NCI-H510A treated with DMSO at 0.1 percent for 48 hours (cell line): ENCODE data around the gene SLC13A4.
"Not testable (repeated sequence)": the region's sequence is repeated elsewhere in the genome, so short reads cannot be mapped to it uniquely, and the experiment has no call there.

Experiments used
- DNase-seq: peaks from one replicate; lab custom pipeline; 2025; lab: John Stamatoyannopoulos, UW

Gene SLC13A4

DNA sequence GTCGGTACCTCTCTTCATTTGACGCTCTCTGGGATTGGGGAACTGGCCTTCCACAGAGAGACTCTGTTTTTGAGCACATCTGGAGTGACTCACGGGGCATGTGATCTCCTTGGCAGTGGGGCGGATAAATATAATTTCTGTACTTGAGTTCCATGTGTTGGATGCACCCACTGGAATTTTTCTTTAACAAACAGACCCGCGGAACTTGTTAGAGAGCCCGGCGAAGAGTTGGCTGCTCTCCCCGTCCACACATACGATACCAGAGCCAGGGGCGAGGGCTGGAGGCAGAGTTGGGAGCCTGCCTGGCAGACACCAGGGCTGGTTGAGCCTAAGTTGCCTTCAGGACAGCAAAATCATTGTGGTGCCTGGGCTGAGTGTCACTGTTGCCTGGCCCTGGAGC, 20.8 kb upstream of the SLC13A4 start, which contains the start of gene FAM180A:
Gene FAM180A (minus strand): TSS at position 44 of the 400 bp plus-strand sequence. CDS start 233 bp downstream, outside the sequence.
- no peak for DNase-seq

GRCh38 chr7:135747366-135747765, 19.4 kb upstream of the SLC13A4 start:
- DNase-seq, result no peak

DNA sequence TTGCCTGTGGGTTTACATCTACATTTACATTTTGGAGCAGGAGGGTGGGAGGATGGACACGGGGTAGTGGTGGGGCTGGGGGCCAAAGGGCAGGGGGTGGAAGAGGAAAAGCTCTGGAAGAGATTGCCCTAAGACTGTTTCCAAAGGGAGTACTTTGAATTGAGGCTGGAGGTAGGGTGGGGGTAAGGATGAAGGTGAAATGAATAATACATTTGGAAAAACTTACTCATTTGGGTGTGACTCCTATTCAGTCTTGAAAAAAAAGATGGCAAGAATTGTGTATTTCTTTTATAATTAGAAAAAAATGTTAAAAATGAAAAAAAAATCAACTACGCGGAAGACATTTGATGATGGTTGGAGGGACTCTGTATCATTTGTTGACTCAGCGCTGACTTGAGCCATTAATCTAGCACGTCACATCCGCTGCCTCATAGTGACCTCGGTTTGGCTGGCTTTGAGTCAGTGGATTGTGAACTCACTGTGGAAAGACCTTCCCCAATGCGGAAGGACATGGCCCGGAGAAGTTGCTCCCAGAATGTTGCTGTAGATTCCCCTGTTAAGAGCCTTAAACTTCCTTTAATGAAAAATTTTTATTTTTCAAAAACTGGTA, 17.8 kb upstream of the SLC13A4 start:
- no peak for DNase-seq

DNA sequence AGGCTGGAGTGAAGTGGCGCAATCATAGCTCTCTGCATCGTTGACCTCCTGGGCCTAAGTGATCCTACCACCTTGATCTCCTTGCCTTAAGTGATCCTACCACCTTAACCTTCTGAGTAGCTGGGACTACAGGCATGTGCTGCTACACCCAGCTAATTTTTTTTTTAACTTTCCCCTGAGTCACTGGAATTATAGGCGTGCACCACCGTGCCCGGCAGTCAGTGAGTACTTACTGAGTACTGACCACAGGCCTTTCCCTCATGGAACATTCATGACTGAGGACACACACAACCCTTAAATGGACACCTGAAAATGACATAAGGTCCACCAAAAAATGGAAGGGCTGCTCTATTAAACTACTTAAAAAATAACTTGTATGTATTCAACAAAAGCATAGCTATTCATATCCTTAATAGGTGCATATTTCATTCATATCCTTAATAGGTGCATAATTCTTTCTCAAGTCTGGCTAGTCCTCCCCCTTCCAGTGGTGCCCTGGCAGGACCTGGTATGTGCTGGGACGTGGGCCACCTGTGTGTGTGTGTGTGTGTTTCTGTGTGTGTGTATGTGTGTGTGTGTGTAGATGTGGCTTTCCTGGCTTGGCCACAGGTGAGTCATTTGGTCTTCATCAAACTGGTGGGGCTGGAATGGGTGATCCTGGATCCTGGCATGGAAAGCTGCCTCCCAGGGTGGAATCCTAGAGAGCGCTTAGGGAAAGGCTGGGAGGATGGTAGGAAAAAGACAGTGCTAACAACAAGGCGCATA, 17.1 kb upstream of the SLC13A4 start:
- no peak for DNase-seq

GRCh38 chr7:135743907-135744731, 16.1 kb upstream of the SLC13A4 start:
- DNase-seq, result no peak

DNA sequence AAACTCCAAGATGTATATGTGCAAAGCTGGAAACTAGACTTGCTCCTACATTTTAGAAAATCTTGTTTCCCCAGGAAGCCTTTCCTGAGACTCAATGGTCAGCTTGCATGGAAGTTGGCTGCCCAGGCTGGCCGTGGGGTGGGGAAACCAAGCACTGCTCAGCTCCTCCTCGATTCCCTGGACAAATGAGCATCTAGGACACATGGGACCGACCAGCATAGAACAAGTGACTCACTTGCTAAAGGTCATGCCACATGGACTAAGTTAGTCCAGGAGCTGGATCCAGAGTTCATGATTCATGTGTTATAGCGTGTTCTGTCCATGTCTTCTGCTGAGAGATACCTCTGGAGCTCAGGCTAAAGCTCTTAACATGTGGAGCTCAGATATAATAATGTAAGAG, 14.4 kb upstream of the SLC13A4 start:
- DNase-seq, result no peak

DNA sequence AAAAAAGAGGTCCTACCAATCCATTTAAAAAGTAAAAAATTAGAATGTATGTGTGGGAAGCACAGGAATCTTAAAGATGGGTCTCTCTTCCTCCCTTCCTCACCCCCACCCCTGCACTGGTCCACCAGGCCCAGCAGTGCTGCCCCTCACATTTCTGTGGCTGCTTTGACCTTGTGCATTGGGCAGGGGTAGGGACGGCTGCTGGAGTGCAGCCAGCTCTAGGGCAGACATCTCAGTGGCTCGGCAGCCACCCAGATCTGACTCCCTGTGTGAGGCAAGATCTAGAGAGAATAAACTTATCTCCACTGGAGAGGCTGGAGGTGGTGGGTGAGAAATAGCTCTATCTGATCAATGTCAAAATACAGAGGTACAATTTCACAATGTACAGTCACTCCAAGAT, 13.9 kb upstream of the SLC13A4 start:
- DNase-seq, result no peak

DNA sequence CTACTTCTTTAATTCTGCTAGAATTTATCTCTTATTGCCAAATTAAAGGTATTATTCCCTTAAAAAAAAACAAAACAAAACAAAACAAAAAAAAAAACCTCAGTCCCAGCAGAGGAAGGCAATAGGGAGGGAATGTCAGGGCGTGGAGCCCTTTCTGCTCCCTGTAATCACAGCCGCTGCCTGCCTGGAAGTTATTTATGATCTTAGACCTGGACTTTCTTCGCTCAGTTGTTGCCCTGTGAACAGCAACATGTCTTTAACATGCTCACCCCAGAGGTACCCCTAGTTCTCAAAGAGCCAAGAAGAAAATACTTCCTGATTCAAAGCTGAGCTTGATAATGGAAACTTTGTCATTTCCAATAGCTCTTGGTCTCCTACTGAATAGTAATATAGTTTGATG, 12.9 kb upstream of the SLC13A4 start:
- no peak for DNase-seq

- not testable (repeated sequence) for DNase-seq
These were observed 9.3 kb upstream of the SLC13A4 start for GRCh38 chr7:135737306-135737647.

- no peak for DNase-seq
These were observed 8.8 kb upstream of the SLC13A4 start for GRCh38 chr7:135736586-135737305.

DNA sequence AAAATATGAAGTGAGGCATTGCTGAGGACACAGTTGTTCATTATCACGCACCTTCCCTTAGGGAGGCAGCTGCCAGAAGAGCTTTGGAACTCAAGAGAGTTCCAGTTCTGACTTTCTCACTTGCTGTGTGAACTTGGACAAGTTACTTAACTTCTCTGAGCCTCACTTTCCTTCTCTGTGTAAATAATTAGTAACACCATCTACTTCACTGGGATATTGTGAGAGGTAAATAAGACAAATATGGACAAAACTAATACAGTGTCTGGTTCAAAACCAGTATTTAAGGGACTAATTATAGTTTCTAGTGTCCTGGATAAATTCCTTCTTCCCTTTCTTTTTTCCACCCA, 6.3 kb upstream of the SLC13A4 start:
- no peak for DNase-seq

GRCh38 chr7:135733603-135734342, 5.8 kb upstream of the SLC13A4 start:
- no peak for DNase-seq

DNA sequence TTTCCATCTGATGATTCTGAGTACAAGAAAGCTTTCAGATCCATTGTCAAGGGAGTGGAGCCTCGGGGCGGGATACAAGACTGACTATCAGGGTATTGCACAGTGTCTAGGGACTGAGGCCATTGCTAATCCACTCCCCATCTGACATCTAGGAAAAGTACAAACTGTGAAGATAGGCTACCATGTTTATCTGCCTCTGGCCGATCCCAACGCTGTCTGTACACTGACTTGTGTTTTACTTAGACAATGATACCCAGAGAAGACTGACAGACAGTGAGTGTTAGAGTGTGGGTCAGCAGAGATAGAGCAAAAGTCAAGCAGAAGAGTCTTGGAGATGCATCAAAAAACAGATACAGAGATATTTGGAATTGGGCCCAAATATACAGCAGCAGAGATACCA, 3.1 kb upstream of the SLC13A4 start:
- DNase-seq, result no peak

GRCh38 chr7:135729230-135729629, 1.2 kb upstream of the SLC13A4 start:
- DNase-seq, result no peak

- DNase-seq, result no peak
These were observed 894 bp downstream of the SLC13A4 start for GRCh38 chr7:135726911-135727673.

- no peak for DNase-seq
These were observed 1.7 kb downstream of the SLC13A4 start for GRCh38 chr7:135726276-135726788.

- no peak for DNase-seq
These were observed 4.6 kb downstream of the SLC13A4 start for GRCh38 chr7:135723411-135723810.

DNA sequence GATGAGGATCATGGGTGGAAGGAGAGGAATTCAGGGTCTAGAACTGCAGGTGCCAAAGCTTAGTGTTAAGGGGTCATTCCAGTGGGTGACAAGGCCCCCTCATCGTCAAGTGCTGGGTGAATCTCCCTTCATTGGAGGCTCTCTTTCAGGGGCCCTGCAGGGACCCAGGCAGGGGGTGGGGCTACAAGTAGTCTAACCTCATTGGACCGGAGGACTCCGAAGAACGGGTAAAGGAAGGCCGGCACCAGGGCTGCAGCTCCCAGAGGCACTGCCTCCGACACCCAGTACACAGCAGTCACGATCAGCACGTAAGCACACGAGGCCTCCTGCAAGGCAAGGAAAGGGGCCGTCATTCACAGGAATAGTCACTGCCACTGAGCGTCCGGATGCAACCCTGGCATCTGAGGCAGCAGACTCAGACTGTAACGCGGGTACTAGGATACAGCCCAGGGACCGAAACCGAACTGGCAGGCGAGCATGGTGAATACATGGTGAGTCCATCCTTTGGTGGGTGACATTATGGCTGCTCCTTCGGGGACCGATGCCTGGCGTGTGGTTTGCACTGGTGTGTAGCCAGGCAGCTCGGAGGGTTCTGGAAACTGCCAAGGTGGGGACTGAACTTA, 6.7 kb downstream of the SLC13A4 start:
- no peak for DNase-seq

DNA sequence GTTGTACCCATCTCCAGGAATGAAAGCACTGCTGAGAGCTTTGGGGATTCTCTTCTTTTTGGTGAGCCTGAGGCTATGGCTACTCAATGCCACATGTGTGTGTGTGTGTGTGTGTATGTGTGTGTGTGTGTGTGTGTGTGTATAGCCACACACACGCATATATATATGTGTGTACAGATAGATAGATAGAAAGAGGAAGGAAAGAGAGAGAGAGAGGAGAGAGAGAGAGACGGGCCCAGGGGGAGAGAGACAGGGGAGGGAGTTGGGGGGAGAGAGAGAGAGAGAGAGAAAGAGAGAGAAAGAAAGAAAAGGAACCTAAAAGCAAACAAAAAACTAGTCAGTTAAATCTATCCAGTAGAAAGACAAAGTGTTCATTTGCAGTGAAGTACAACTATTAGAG, 8.3 kb downstream of the SLC13A4 start:
- no peak for DNase-seq

DNA sequence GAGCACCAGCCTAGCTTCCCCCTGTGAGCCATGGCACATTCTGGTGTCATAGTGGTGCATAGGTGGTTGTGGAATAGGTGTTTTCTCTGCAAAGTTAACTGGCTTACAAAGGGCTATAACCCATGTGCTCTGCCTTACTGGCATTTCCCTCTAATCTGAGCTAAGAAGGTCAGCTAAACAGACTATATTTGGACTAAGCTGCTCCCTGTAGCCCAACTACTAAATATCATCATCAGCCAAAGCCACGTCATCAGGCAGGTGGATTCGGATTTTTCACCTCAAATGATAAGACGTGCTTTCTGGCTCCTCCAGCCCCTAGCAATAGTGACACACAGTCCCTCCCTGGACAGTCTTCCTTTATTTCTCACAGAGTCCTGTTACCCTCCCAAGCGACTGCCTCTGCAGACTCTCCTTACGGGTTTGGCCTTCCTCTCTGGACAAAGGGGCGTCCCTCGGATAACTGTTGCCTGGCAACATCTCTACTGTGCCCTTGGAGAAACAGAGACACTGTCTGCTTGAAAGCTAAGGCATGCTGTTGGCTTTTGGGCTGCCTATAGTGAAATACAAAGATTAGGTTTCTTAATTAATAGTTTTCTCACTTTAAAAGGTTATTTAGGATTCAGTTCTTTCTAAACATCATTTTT, 9.1 kb downstream of the SLC13A4 start:
- DNase-seq, result no peak
